Uterus (tissue), 4 donors: Measurements from ENCODE around the gene CELA3A. TPM values are rescaled to one million over a fixed set of nuclear protein-coding genes. Genes with fewer than 3 reads are reported as not detected.
"Not testable (repeated sequence)": the region's sequence is repeated elsewhere in the genome, so short reads cannot be mapped to it uniquely, and the experiment has no call there.

ENCODE experiments used
- DNase-seq, 2 donors: peaks; one replicate each; pipeline ENCODE4 v3.0.0-alpha.2; 2019 to 2020
- H3K27ac ChIP-seq, 2 donors: fragments of 200-600 bp; sonication (generic); 1 replicate in 1 of 2; 2 replicates in 1 of 2; pipeline ENCODE4 v1.5.1; 2016 to 2018
- H3K27me3 ChIP-seq, 2 donors: fragments of 200-600 bp; sonication (generic); one replicate each; pipeline ENCODE4 v1.5.1; 2018 to 2019; ENCODE audit warnings: control low read depth in 1 of 2
- H3K36me3 ChIP-seq, 2 donors: fragments of 200-600 bp; sonication (generic); one replicate each; pipeline ENCODE4 v1.5.1; 2019; ENCODE audit warnings: control low read depth in 1 of 2
- H3K4me1 ChIP-seq, 2 donors: fragments of 200-600 bp; sonication (generic); one replicate each; pipeline ENCODE4 v1.5.1; 2018 to 2019; ENCODE audit warnings: control low read depth in 1 of 2
- H3K4me3 ChIP-seq, 2 donors: fragments of 200-600 bp; sonication (generic); 1 replicate in 1 of 2; 2 replicates in 1 of 2; pipeline ENCODE4 v1.5.1; 2018 to 2019; ENCODE audit warnings: mild to moderate bottlenecking in 1 of 2
- H3K9me3 ChIP-seq, 2 donors: fragments of 200-600 bp; sonication (generic); one replicate each; pipeline ENCODE4 v1.5.1; 2019; ENCODE audit warnings: control low read depth in 1 of 2
- POLR2A ChIP-seq, 2 donors: fragments of 450-650 bp; IDR thresholded peaks; one replicate each; pipeline ENCODE4 v1.6.1; 2016; ENCODE audit warnings: antibody characterized with exemption in 2 of 2, mild to moderate bottlenecking in 1 of 2, moderate library complexity in 1 of 2
- intact Hi-C: fragments of 100-400 bp; cut with DNase I; formaldehyde crosslinking; loops from one replicate; pipeline ENCODE4 v1.15.1; 2023; ENCODE audit warnings: low total_unique reads
- total RNA-seq, 4 donors: library from RNA; depleted of rRNA in 3 of 4; stranded (reverse); fragments of >200 nt in 3 of 4; gene quantifications; one replicate each; pipeline versions ENCODE4 v1.1.0 to v1.2.4, GENCODE V29; 2014 to 2023
- donor health status: DM: yes; HTN: yes; CAD: no.

The CELA3A gene
- total RNA-seq, 4 donors from 2014 or later = not detected

DNA sequence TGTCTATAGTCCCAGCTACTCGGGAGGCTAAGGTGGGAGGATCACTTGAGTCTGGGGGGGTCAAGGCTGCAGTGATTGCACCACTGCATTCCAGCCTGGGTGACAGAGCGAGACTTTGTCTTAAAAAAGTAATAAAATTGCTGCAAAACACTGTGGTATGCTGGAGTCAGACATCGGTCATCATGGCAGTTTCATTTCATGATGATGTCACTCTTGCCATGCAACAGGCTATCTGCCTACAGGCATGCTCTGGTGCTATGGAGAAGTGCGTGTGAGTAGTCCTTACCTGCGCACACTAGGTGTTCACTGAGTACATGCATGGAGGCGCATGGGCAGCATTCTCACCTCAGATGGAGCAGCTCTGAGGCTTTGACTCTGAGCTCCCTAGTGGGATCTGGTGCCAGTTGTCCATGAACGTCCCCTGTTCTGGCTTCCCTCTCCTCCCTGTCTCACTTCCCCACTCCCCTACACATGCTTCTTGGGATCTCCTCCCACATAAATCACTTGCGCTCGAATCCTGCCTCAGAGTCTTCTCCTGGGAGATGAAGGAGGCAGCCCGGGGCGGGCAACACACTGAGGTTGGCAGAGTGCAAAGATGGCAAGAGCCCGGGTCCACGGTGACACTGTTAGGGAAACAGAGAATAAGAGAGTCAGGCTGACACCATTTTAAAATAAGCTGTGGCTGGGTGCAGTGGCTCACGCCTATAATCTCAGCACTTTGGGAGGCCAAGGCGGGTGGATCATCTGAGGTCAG, 35.0 kb upstream of the CELA3A start:
- H3K36me3 ChIP-seq = no peaks in the 10 kb centered on the region
- no peaks in the 10 kb centered on the region for H3K9me3 ChIP-seq
- no peak for TF ChIP-seq POLR2A (IDR thresholded peaks at IDR 0.05)
- no peak overlapping the region for H3K4me3 ChIP-seq
- H3K27ac ChIP-seq = no peak overlapping the region
- no peak for DNase-seq
- intact Hi-C loops = loop anchor here (10.0 kb wide), 1 partner anchor 102 kb away; no protein-coding TSS in a partner anchor
- H3K4me1 ChIP-seq = peaks cover 0 to 4% of the 10 kb centered on the region in 2 donors
- no peaks in the 10 kb centered on the region for H3K27me3 ChIP-seq

DNA sequence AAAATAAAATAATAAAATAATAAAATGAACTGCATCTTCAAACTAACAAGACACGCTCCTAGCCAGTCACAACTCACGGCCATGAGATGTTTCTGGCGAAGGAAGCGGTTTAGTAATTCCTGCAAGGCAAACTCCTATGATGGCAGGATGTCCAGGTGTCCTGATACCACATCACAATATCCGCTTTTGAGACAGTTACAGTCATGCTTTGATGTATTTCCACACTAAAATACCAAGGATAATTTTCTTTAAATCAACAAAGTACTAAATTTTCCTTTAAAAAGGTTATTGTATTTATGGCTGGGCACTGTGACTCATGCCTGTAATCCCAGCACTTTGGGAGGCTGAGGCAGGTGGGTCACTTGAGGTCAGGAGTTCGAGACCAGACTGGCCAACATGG, 34.2 kb upstream of the CELA3A start:
- intact Hi-C loops = loop anchor here (10.0 kb wide), 1 partner anchor 102 kb away; no protein-coding TSS in a partner anchor
- H3K36me3 ChIP-seq, H3K9me3 ChIP-seq, H3K4me3 ChIP-seq, H3K4me1 ChIP-seq, H3K27me3 ChIP-seq, DNase-seq, H3K27ac ChIP-seq: not testable (repeated sequence)

DNA sequence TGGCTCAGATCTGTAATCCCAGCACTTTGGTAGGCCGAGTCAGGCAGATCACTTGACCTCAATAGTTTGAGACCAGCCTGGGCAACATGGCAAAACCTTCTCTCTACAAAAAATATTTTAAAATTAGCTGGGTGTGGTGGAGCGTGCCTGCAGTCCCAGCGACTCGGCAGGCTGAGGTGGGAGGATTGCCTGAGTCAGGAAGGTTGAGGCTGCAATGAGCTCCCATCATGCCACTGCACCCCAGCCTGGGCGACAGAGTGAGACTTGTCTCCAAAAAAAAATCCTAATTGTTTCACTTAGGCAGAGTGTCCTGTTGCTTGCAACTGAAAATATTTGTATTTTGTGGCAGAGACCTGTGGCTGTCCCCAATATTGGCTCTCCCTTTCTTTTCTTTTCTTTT, 32.4 kb upstream of the CELA3A start:
- intact Hi-C loops = loop anchor here (10.0 kb wide), 1 partner anchor 104 kb away; no protein-coding TSS in a partner anchor
- not testable (repeated sequence) for H3K27me3 ChIP-seq, H3K4me3 ChIP-seq, H3K4me1 ChIP-seq, DNase-seq, H3K27ac ChIP-seq, H3K9me3 ChIP-seq, H3K36me3 ChIP-seq

DNA sequence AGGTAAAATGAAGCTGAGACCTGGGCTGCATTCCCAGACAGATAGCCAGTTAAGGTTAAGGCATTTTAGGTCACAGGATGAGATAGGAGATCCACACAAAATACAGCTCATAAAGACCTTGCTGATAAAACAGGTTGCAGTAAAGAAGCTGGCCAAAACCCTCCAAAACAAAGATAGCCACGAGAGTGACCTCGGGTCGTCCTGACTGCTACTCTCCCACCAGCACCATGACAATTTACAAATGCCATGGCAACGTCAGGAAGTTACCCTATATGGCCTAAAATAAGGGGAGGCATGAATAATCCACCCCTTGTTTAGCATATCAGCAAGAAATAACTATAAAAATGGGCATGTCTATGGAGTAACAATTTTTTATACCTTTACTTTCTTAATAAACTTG, 30.9 kb upstream of the CELA3A start:
- H3K9me3 ChIP-seq, H3K36me3 ChIP-seq, intact Hi-C loops, H3K27me3 ChIP-seq, H3K4me1 ChIP-seq, H3K27ac ChIP-seq, DNase-seq, H3K4me3 ChIP-seq: not testable (repeated sequence)

DNA sequence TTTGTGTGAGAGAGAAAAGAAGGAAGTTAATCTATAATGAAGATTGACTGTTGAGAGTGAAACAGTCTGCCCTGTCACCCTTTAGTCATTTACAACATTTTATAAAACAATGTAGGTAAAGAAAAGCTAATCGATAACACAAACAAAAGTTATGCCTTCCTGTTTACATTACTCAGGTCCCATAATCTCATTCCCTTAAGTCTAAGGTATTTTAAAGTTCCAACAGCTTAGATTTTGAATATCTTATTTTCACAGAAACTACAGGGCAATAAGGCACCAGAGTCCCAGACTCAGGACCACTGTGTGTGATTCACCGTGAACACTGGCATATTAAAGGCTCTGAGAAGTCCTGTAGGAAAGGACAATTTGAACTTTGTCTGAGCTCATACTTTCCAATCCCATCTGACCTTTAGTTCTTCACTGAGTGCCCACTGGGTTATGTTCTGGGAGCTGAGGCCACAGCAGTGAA, 28.4 kb upstream of the CELA3A start:
- DNase-seq, intact Hi-C loops, H3K27me3 ChIP-seq: not testable (repeated sequence)

DNA sequence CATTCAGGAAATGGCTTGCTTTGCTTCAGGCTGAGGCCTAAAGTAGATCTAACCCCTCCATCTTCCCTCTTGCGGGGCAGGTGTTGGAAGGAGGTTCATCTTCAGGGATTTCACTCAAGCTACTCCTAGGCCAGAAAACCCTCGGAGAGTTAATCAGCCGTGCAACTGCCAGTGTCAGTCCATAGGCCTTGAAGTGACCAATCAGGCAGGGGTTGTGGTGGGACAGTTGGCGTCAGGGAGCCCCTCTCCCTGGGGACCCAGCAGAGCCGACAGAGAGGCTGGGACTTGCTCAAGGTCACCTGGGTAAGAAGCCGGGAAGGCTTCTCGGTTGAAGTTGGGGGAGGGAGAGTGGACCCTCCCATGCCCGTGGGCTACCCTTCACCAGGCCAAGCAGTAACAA, 27.5 kb upstream of the CELA3A start:
- H3K4me3 ChIP-seq, H3K27me3 ChIP-seq, H3K36me3 ChIP-seq, DNase-seq, H3K27ac ChIP-seq, intact Hi-C loops, H3K9me3 ChIP-seq, H3K4me1 ChIP-seq: not testable (repeated sequence)

More for the DNA sequence above, 28.4 kb upstream of the CELA3A start:
- not testable (repeated sequence) for H3K4me3 ChIP-seq, H3K27ac ChIP-seq, H3K36me3 ChIP-seq, H3K9me3 ChIP-seq, H3K4me1 ChIP-seq

DNA sequence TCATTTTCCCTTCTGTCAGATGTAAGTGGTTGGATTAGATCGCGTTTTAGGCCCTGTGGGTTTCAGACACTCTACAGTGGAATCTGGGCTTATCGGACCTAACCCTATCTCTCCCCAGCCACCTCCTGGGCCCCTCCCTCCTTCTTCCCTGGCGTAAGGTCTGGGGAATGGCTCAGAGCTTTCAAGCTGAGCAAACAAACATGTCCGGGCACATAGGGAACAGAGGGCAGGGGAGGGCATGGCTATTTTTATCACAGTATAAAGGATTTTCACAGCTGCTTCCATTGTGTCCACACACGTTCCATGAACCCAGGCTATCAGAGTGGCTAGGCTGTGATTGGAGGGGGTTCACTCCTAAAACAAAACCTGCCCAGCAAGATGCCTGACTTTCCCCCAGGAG, 26.8 kb upstream of the CELA3A start:
- H3K27me3 ChIP-seq, H3K9me3 ChIP-seq, DNase-seq, intact Hi-C loops, H3K36me3 ChIP-seq, H3K27ac ChIP-seq, H3K4me3 ChIP-seq, H3K4me1 ChIP-seq: not testable (repeated sequence)

DNA sequence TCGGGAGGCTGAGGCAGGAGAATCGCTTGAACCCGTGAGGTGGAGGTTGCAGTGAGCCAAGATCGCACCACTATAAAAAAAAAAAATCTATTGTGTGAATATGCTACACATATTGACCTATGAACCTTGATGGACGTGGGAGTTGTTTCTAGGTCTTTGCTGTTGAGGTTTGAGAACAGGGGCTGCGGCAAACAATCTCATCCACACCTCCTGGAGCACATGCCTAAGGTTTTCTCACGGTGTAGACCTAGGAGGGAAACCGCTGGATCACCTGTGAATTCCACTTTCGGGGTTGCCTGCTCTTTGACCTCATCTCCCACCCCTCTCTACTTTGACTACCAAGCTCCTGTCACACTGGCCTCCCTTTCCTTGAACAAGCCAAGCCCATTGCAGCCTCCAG, 26.2 kb upstream of the CELA3A start:
- H3K9me3 ChIP-seq, intact Hi-C loops, DNase-seq, H3K36me3 ChIP-seq, H3K4me3 ChIP-seq, H3K4me1 ChIP-seq, H3K27ac ChIP-seq, H3K27me3 ChIP-seq: not testable (repeated sequence)

DNA sequence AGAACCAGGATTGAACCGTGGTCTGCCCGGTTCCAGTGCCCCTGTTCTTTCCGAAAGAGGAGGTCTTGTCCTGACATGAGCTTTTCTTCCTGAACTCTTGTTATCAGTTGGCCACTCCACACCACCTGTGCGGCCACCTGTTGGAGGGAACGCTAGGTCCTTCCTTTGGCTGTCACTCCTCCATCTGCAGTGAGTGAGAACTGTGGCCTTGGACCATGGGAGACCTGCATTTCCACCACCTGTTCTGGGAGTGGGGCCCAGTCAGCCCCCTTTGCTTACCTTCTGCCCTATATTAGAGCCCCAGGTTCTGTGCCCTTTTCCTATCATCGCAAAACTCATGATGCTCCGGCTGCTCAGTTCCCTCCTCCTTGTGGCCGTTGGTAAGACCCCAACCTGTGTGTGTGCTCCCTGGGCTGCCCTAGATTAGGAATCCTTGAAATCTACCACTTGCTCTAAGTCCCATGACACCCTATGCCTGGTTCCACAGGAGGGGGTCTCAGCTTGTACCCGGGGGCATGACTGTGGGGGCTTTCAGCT, 24.7 kb upstream of the CELA3A start, which contains the start of gene CELA3B:
TSS of gene CELA3B (plus strand) at position 320 of the 537 bp plus-strand sequence. CDS start at position 338, 18 bp downstream.
- H3K4me1 ChIP-seq, H3K9me3 ChIP-seq, H3K36me3 ChIP-seq, H3K4me3 ChIP-seq, intact Hi-C loops, H3K27me3 ChIP-seq, DNase-seq, H3K27ac ChIP-seq: not testable (repeated sequence)

DNA sequence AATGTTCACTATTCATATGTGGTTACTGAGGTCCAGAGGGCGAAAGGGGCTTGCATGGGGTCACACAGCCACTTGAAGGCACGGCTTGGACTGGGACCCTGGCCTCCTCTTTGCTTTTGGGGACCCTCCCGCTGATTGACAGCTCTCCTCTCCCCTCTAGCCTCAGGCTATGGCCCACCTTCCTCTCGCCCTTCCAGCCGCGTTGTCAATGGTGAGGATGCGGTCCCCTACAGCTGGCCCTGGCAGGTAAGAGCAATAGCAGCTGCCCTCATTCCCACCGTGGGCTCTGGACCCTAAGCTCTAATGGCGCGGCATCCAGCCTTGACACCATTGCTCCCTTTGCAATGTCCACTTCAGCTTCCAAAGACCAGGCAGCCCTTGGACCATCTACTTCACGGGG, 23.2 kb upstream of the CELA3A start:
- DNase-seq, H3K9me3 ChIP-seq, H3K4me3 ChIP-seq, intact Hi-C loops, H3K4me1 ChIP-seq, H3K27me3 ChIP-seq, H3K36me3 ChIP-seq, H3K27ac ChIP-seq: not testable (repeated sequence)

DNA sequence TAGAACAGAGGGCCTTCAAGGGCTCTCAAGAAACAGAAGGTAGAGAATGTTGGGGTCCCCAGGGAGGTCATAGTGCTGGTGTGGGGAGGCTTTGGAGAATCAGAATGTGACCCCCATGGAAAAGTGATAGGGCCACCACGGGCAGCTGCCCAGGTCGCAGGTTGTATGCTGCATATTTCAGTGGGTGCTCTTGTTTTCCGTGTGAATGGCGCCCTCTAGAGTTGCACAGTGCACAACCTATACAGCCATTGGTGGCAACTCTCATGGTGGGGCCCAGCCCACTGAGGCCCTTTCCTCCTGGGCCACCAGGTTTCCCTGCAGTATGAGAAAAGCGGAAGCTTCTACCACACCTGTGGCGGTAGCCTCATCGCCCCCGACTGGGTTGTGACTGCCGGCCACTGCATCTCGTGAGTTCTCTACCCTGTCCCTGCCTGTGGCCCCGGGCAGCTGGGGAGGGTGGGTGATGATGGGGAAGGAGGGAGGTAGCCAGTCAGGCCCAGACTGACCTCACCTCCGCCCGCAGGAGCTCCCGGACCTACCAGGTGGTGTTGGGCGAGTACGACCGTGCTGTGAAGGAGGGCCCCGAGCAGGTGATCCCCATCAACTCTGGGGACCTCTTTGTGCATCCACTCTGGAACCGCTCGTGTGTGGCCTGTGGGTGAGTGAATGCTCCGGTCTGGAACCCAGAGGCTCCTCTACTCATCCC, 20.8 kb upstream of the CELA3A start:
- H3K4me1 ChIP-seq, H3K27me3 ChIP-seq, intact Hi-C loops, H3K9me3 ChIP-seq, DNase-seq, H3K36me3 ChIP-seq, H3K27ac ChIP-seq, H3K4me3 ChIP-seq: not testable (repeated sequence)

DNA sequence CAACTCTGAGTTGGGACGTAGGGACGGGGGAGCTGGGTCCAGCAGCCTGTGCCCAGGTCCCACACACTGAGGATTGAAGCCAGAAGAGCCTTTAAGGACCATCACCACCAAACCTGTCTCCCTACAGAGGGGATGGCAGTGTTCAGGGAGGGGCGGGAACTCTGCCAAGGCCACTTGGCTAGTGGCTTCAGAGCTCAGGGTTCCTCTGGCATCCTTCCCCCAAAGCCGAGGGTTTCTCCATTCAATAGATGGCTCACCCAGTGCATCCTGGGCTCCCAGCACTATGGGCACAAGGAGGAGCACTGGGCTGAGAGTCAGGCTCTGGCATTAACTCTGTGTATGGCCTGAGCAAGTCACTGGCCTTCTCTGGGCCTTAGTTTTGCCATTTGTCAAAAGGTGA, 20.2 kb upstream of the CELA3A start:
- intact Hi-C loops, H3K36me3 ChIP-seq, H3K27me3 ChIP-seq, H3K27ac ChIP-seq, DNase-seq, H3K4me3 ChIP-seq, H3K4me1 ChIP-seq, H3K9me3 ChIP-seq: not testable (repeated sequence)

DNA sequence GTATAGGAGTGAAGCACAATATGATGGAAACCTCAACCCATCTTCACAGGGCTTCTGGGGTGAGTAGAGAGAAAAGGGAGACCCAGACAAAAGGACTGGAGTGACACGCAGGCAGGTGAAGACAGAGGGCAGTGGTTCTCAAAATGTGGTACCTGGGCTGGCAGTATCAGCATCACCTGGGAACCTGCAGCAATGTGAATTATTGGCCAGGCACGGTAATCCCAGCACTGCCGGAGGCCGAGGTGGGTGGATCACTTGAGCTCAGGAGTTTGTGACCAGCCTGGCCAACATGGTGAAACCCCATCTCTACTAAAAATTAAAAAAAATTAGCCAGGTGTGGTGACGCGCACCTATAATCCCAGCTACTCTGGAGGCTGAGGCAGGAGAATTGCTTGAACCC, 19.3 kb upstream of the CELA3A start:
- H3K36me3 ChIP-seq, H3K27me3 ChIP-seq, intact Hi-C loops, H3K27ac ChIP-seq, DNase-seq, H3K4me3 ChIP-seq, H3K4me1 ChIP-seq, H3K9me3 ChIP-seq: not testable (repeated sequence)
